GM12878 (cell line): ENCODE results near the gene PSAPL1.

ENCODE experiments used
- BRCA1 ChIP-seq: IDR thresholded peaks from 2 replicates; pipeline ENCODE4 v1.6.1; 2011; ENCODE audit warnings: low read depth, low read length, improper control_type of control experiment
- CEBPB ChIP-seq, 2 experiments: fragments of 150-350 bp in 1 of 2; IDR thresholded peaks; 2 replicates each; pipeline ENCODE4 v1.6.1; 2012 to 2014; ENCODE audit warnings: low read depth in 2 of 2, low read length in 2 of 2, borderline replicate concordance in 1 of 2, inconsistent platforms in 1 of 2
- CREB1 ChIP-seq: IDR thresholded peaks from 2 replicates; pipeline ENCODE4 v1.6.1; 2012; ENCODE audit warnings: low read depth, mild to moderate bottlenecking, inconsistent platforms
- CTCF ChIP-seq, 3 experiments: IDR thresholded peaks in 2 of 3; conservative IDR thresholded peaks in 1 of 3; 2 replicates each; pipeline ENCODE4 v1.5.1; 2011; ENCODE audit warnings: low read depth in 3 of 3, low read length in 3 of 3, mild to moderate bottlenecking in 3 of 3, control low read depth in 2 of 3, moderate library complexity in 2 of 3, inconsistent platforms in 1 of 3, mixed read lengths in 1 of 3; ENCODE audit not compliant: control insufficient read depth in 2 of 3, insufficient read depth in 1 of 3; ENCODE audit errors: extremely low read depth in 1 of 3
- EP300 ChIP-seq, 2 experiments: fragments of 150-350 bp in 1 of 2; IDR thresholded peaks; 2 replicates each; pipeline ENCODE4 v1.6.1; 2011 to 2012; ENCODE audit warnings: low read depth in 2 of 2, low read length in 2 of 2, borderline replicate concordance in 1 of 2, improper control_type of control experiment in 1 of 2, inconsistent platforms in 1 of 2; ENCODE audit not compliant: control insufficient read depth in 1 of 2
- NR2C2 ChIP-seq: IDR thresholded peaks from 2 replicates; pipeline ENCODE4 v1.6.1; 2011; ENCODE audit warnings: borderline replicate concordance, low read depth; ENCODE audit not compliant: control insufficient read depth, insufficient read length
- PBX3 ChIP-seq: IDR thresholded peaks from 2 replicates; pipeline ENCODE4 v1.6.1; 2011; ENCODE audit warnings: mild to moderate bottlenecking, low read depth, low read length, moderate library complexity; ENCODE audit not compliant: insufficient replicate concordance
- RELA ChIP-seq: fragments of 450-650 bp; IDR thresholded peaks from 2 replicates; pipeline ENCODE4 v1.8.0; 2014; ENCODE audit warnings: borderline replicate concordance; ENCODE audit not compliant: partially characterized antibody
- SP1 ChIP-seq: IDR thresholded peaks from one replicate; pipeline ENCODE4 v1.6.1; 2011; ENCODE audit warnings: low read depth, low read length
- TCF12 ChIP-seq: IDR thresholded peaks from 2 replicates; pipeline ENCODE4 v1.6.1; 2011; ENCODE audit warnings: low read depth, mild to moderate bottlenecking, low read length
- USF2 ChIP-seq: IDR thresholded peaks from 2 replicates; pipeline ENCODE4 v1.6.1; 2011; ENCODE audit warnings: low read depth, low read length, improper control_type of control experiment, borderline replicate concordance
- ZSCAN29 ChIP-seq: fragments of 450-650 bp; IDR thresholded peaks from 2 replicates; pipeline ENCODE4 v1.6.1; 2017; ENCODE audit warnings: mild to moderate bottlenecking, moderate library complexity
- TF ChIP-seq, protein P1 (sequence below): fragments of 450-650 bp; IDR thresholded peaks from 2 replicates; pipeline ENCODE4 v1.6.1; 2016; ENCODE audit warnings: mild to moderate bottlenecking

DNA sequence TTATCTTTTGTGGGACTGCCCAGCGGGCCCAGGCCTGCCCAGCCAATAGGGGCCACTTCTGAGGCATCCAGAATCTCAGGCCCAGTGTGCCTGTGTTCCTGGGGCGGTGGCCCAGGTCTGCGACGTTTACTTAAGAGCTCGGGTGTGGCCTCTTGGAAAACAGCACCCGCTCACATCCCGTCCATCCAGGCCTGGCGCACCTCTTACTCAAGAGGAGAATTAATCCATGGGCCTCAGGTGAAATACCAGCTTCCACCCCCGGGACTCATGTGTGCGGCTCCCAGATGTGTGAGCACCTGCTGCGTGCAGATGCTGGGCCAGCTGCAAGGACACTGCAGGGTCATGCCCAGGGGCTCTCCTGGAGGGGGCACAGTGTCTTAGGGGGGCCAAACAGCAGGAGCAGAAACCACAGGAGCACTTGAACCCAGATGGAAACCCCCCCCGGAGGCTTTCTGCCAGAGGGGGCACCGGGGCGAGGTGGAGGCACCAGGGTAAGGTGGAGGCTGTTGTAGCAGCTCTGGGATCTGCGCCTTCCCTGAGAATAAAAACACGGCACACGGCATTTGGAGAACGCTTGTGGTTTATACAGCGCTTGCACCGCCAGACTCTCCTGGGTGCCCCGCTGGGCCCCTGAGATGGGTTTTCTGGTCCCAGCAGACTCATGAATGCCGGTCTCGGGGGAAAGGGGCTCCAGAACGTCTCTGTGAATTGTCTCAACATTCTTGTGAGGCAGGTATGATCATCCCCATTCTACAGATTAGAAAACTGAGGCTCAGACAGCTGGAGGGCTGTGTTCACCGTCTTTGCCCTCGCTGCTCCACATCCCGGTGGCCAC, 2.8 kb downstream of the PSAPL1 start:
- TF ChIP-seq ZSCAN29 (no peak), CTCF (IDR thresholded peaks at IDR 0.05 in 2 of 3, conservative IDR thresholded peaks at IDR 0.05 in 1 of 3; ENCODE audit: control insufficient read depth in 2 of 3, extremely low read depth in 1 of 3, insufficient read depth in 1 of 3, low read depth in 3 of 3, low read length in 3 of 3) (no peak), RELA (no peak), EP300 (IDR thresholded peaks at IDR 0.05; ENCODE audit: borderline replicate concordance in 1 of 2, control insufficient read depth in 1 of 2, low read depth in 2 of 2, low read length in 2 of 2) (no peak), CREB1 (no peak), USF2 (no peak), PBX3 (no peak), SP1 (no peak), TCF12 (no peak), NR2C2 (no peak), BRCA1 (no peak), CEBPB (IDR thresholded peaks at IDR 0.05; ENCODE audit: borderline replicate concordance in 1 of 2, low read depth in 2 of 2, low read length in 2 of 2) (no peak)
- TF ChIP-seq, protein P1, sequence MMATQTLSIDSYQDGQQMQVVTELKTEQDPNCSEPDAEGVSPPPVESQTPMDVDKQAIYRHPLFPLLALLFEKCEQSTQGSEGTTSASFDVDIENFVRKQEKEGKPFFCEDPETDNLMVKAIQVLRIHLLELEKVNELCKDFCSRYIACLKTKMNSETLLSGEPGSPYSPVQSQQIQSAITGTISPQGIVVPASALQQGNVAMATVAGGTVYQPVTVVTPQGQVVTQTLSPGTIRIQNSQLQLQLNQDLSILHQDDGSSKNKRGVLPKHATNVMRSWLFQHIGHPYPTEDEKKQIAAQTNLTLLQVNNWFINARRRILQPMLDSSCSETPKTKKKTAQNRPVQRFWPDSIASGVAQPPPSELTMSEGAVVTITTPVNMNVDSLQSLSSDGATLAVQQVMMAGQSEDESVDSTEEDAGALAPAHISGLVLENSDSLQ: no peak
